HepG2 (cell line): ENCODE measurements around the gene TGFBR1. TPM values are rescaled to one million over a fixed set of nuclear protein-coding genes. Genes with fewer than 3 reads are reported as not detected.

Experiments
- BHLHE40 ChIP-seq: IDR thresholded peaks from 2 replicates; pipeline ENCODE4 v1.6.1; 2011; ENCODE audit warnings: low read length, improper control_type of control experiment
- CEBPZ ChIP-seq: IDR thresholded peaks from 2 replicates; pipeline ENCODE4 v1.6.1; 2012; ENCODE audit warnings: low read length, improper control_type of control experiment
- DDIT3 ChIP-seq: sonication (generic); formaldehyde crosslinking; IDR thresholded peaks from 2 replicates; pipeline ENCODE4 v1.4.0; 2020; ENCODE audit warnings: mild to moderate bottlenecking, missing genetic modification reagents
- DR1 ChIP-seq: sonication (generic); formaldehyde crosslinking; IDR thresholded peaks from 2 replicates; pipeline ENCODE4 v1.8.0; 2021; ENCODE audit warnings: mild to moderate bottlenecking, missing genetic modification reagents, inconsistent platforms
- FOXO1 ChIP-seq: sonication (generic); formaldehyde crosslinking; IDR thresholded peaks from 2 replicates; pipeline ENCODE4 v1.4.0; 2020; ENCODE audit warnings: missing genetic modification reagents
- GATA4 ChIP-seq: sonication (generic); IDR thresholded peaks from 2 replicates; pipeline ENCODE4 v1.6.1; 2016; ENCODE audit warnings: antibody characterized with exemption, low read depth, borderline replicate concordance
- KDM5B ChIP-seq: sonication (generic); formaldehyde crosslinking; IDR thresholded peaks from 2 replicates; pipeline ENCODE4 v1.4.0; 2020; ENCODE audit warnings: missing genetic modification reagents, mild to moderate bottlenecking, borderline replicate concordance
- KLF9 ChIP-seq: IDR thresholded peaks from 2 replicates; pipeline ENCODE4 v1.6.1; 2016; ENCODE audit warnings: low read depth
- MED13 ChIP-seq: sonication (generic); formaldehyde crosslinking; IDR thresholded peaks from 2 replicates; pipeline ENCODE4 v1.5.0; 2020; ENCODE audit warnings: missing genetic modification reagents
- MEIS1 ChIP-seq: sonication (generic); formaldehyde crosslinking; IDR thresholded peaks from 2 replicates; pipeline ENCODE4 v1.9.0; 2021; ENCODE audit warnings: mild to moderate bottlenecking, missing genetic modification reagents, moderate library complexity, borderline replicate concordance
- MIXL1 ChIP-seq: IDR thresholded peaks from 2 replicates; pipeline ENCODE4 v1.6.1; 2016
- PLRG1 ChIP-seq: fragments of 450-650 bp; conservative IDR thresholded peaks from 2 replicates; pipeline ENCODE4 v1.6.1; 2016
- SOX6 ChIP-seq, 2 experiments: fragments of 450-650 bp in 1 of 2; sonication (generic) in 1 of 2; formaldehyde crosslinking in 1 of 2; IDR thresholded peaks; 2 replicates each; pipeline versions ENCODE4 v1.4.0 to v1.6.1; 2017 to 2020; ENCODE audit warnings: antibody characterized with exemption in 1 of 2, mild to moderate bottlenecking in 1 of 2, missing genetic modification reagents in 1 of 2
- TCF12 ChIP-seq, 2 experiments: fragments of 450-650 bp in 1 of 2; sonication (generic) in 1 of 2; formaldehyde crosslinking in 1 of 2; IDR thresholded peaks; 2 replicates each; pipeline versions ENCODE4 v1.6.1 to v1.8.0; 2017 to 2022; ENCODE audit warnings: antibody characterized with exemption in 1 of 2, mild to moderate bottlenecking in 1 of 2, missing genetic modification reagents in 1 of 2, moderate library complexity in 1 of 2
- ZBTB10 ChIP-seq: sonication (generic); formaldehyde crosslinking; IDR thresholded peaks from 2 replicates; pipeline ENCODE4 v1.4.0; 2020; ENCODE audit warnings: missing genetic modification reagents, borderline replicate concordance
- ZC3H4 ChIP-seq: sonication (generic); formaldehyde crosslinking; IDR thresholded peaks from 2 replicates; pipeline ENCODE4 v1.4.0; 2020; ENCODE audit warnings: missing genetic modification reagents, borderline replicate concordance
- ZFP41 ChIP-seq: sonication (generic); formaldehyde crosslinking; IDR thresholded peaks from 2 replicates; pipeline ENCODE4 v1.4.0; 2020; ENCODE audit warnings: mild to moderate bottlenecking, missing genetic modification reagents, borderline replicate concordance
- ZNF530 ChIP-seq: sonication (generic); formaldehyde crosslinking; IDR thresholded peaks from 2 replicates; pipeline ENCODE4 v1.5.0; 2020; ENCODE audit warnings: low read depth, mild to moderate bottlenecking, missing genetic modification reagents
- ZSCAN25 ChIP-seq: sonication (generic); formaldehyde crosslinking; IDR thresholded peaks from 2 replicates; pipeline ENCODE4 v1.8.0; 2022; ENCODE audit warnings: mild to moderate bottlenecking, missing genetic modification reagents
- polyA plus RNA-seq, 8 experiments: library from polyadenylated mRNA; depleted of rRNA in 3 of 8; stranded (reverse) in 7 of 8; unstranded in 1 of 8; fragments of >200 nt; fragmentation: Illumina TruSeq in 4 of 8; extraction: Trizol in 4 of 8; gene quantifications; 2 replicates each; pipeline versions ENCODE4 v1.2.1 to v1.2.3, GENCODE V29; 2011 to 2016; ENCODE audit warnings: low read depth in 4 of 8, missing spikeins in 1 of 8, mixed read lengths in 1 of 8; ENCODE audit not compliant: insufficient read depth in 1 of 8
- total RNA-seq, 5 experiments: library from RNA; depleted of rRNA; stranded (reverse); fragments of >200 nt; fragmentation: Illumina TruSeq; extraction: Trizol; gene quantifications; 2 replicates each; pipeline ENCODE4 v1.2.3, GENCODE V29; 2016; ENCODE audit warnings: low read depth in 1 of 5
- TF ChIP-seq, protein P1 (sequence below): sonication (generic); formaldehyde crosslinking; IDR thresholded peaks from 2 replicates; pipeline ENCODE4 v1.4.0; 2020; ENCODE audit warnings: mild to moderate bottlenecking, low read depth, missing genetic modification reagents
- TF ChIP-seq, protein P2 (sequence below): sonication (generic); formaldehyde crosslinking; IDR thresholded peaks from 2 replicates; pipeline ENCODE4 v1.4.0; 2020; ENCODE audit warnings: missing genetic modification reagents

TGFBR1 gene
- total and polyA plus RNA-seq, 2 of the 13 experiments (the other 11 are each of a cell fraction or from before 2014, with no cell fraction given) = 16.8 to 23.9 TPM

GRCh38 chr9:99105152-99106043 lies 485 bp downstream of the TGFBR1 start (continued):
- TF ChIP-seq KDM5B (CRISPR knock-in tag) (no peak), DR1 (CRISPR knock-in tag) (no peak), ZNF530 (CRISPR knock-in tag) (no peak), FOXO1 (CRISPR knock-in tag) (no peak), ZSCAN25 (no peak), MED13 (no peak), ZBTB10 (CRISPR knock-in tag) (no peak), DDIT3 (no peak), MEIS1 (CRISPR knock-in tag) (no peak), ZFP41 (CRISPR knock-in tag) (no peak), CEBPZ (no peak), SOX6 (IDR thresholded peaks at IDR 0.05) (no peak), SOX6 (CRISPR knock-in tag; IDR thresholded peaks at IDR 0.05) (no peak), KLF9 (no peak), MIXL1 (CRISPR knock-in tag) (no peak), BHLHE40 (no peak), ZC3H4 (no peak), GATA4 (no peak), TCF12 (IDR thresholded peaks at IDR 0.05) (no peak), TCF12 (CRISPR knock-in tag; IDR thresholded peaks at IDR 0.05) (no peak), PLRG1 (no peak)
- TF ChIP-seq, protein P1, sequence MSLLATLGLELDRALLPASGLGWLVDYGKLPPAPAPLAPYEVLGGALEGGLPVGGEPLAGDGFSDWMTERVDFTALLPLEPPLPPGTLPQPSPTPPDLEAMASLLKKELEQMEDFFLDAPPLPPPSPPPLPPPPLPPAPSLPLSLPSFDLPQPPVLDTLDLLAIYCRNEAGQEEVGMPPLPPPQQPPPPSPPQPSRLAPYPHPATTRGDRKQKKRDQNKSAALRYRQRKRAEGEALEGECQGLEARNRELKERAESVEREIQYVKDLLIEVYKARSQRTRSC (CRISPR knock-in tag) = no peak
- TF ChIP-seq, protein P2, sequence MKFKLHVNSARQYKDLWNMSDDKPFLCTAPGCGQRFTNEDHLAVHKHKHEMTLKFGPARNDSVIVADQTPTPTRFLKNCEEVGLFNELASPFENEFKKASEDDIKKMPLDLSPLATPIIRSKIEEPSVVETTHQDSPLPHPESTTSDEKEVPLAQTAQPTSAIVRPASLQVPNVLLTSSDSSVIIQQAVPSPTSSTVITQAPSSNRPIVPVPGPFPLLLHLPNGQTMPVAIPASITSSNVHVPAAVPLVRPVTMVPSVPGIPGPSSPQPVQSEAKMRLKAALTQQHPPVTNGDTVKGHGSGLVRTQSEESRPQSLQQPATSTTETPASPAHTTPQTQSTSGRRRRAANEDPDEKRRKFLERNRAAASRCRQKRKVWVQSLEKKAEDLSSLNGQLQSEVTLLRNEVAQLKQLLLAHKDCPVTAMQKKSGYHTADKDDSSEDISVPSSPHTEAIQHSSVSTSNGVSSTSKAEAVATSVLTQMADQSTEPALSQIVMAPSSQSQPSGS (CRISPR knock-in tag) = no peak
